HUES6 (cell line): ENCODE measurements around the gene OPRM1.

Source experiments
- H3K27ac ChIP-seq: 2 replicates; pipeline ENCODE4 v1.7.0; 2013; ENCODE audit warnings: low read depth, mild to moderate bottlenecking, low read length, inconsistent platforms
- H3K27me3 ChIP-seq: 2 replicates; pipeline ENCODE4 v1.6.1; 2013; ENCODE audit warnings: low read length; ENCODE audit not compliant: control insufficient read depth, insufficient read depth
- H3K36me3 ChIP-seq: 2 replicates; pipeline ENCODE4 v1.6.1; 2013; ENCODE audit warnings: low read length; ENCODE audit not compliant: control insufficient read depth, insufficient read depth
- H3K4me1 ChIP-seq: 2 replicates; pipeline ENCODE4 v1.6.1; 2013; ENCODE audit warnings: low read length; ENCODE audit not compliant: control insufficient read depth, insufficient read depth
- H3K4me3 ChIP-seq: 2 replicates; pipeline ENCODE4 v1.5.1; 2013; ENCODE audit warnings: low read depth, low read length
- H3K9ac ChIP-seq: one replicate; pipeline ENCODE4 v1.6.1; 2013; ENCODE audit warnings: mild to moderate bottlenecking, low read length
- H3K9me3 ChIP-seq: 2 replicates; pipeline ENCODE4 v1.6.1; 2013; ENCODE audit warnings: low read depth, low read length; ENCODE audit not compliant: control insufficient read depth, insufficient read depth

Gene OPRM1

GRCh38 chr6:154202958-154203357 is 163.9 kb downstream of the OPRM1 start:
- Histone ChIP-seq H3K36me3 (no peaks in the 10 kb centered on the region), H3K9ac (no peak overlapping the region), H3K9me3 (no peaks in the 10 kb centered on the region), H3K27ac (no peak overlapping the region), H3K27me3 (no peaks in the 10 kb centered on the region), H3K4me3 (no peak overlapping the region), H3K4me1 (no peaks in the 10 kb centered on the region)

DNA sequence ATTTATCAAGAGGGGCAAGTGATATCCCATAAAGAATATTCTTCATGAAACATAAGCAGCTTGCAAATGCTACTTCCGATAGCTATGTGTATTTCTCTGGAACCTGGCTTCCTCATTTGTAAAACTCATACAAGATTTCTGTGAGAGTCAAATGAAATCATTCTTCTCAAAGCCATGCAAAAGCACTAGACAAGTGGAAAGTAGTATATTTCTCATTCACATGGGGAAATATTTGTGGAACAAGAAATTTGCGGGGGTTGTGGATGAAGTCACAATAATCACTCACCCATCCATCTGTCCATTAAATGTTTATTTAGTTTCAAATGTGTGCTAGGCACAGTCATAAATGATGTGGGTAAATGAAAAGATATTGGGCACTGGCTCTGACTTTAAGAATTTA is 167.1 kb downstream of the OPRM1 start:
- H3K4me1 ChIP-seq: no peaks in the 10 kb centered on the region
- H3K27ac ChIP-seq: no peak overlapping the region
- H3K36me3 ChIP-seq: no peaks in the 10 kb centered on the region

GRCh38 chr6:154206996-154207395 is 168.0 kb downstream of the OPRM1 start:
- Histone ChIP-seq H3K27ac (no peak overlapping the region), H3K4me1 (no peaks in the 10 kb centered on the region), H3K4me3 (no peak overlapping the region), H3K9ac (no peak overlapping the region), H3K9me3 (no peaks in the 10 kb centered on the region), H3K27me3 (no peaks in the 10 kb centered on the region), H3K36me3 (no peaks in the 10 kb centered on the region)

More for the DNA sequence above, 167.1 kb downstream of the OPRM1 start:
- Histone ChIP-seq H3K27me3 (no peaks in the 10 kb centered on the region), H3K9me3 (no peaks in the 10 kb centered on the region), H3K9ac (no peak overlapping the region), H3K4me3 (no peak overlapping the region)

GRCh38 chr6:154209555-154209954 is 170.5 kb downstream of the OPRM1 start:
- Histone ChIP-seq H3K9ac (no peak overlapping the region), H3K27me3 (no peaks in the 10 kb centered on the region), H3K4me1 (no peaks in the 10 kb centered on the region), H3K36me3 (no peaks in the 10 kb centered on the region), H3K9me3 (no peaks in the 10 kb centered on the region), H3K27ac (no peak overlapping the region), H3K4me3 (no peak overlapping the region)

GRCh38 chr6:154210678-154211077 is 171.6 kb downstream of the OPRM1 start:
- H3K9ac ChIP-seq: no peak overlapping the region
- H3K9me3 ChIP-seq: no peaks in the 10 kb centered on the region
- H3K4me1 ChIP-seq: no peaks in the 10 kb centered on the region
- no peaks in the 10 kb centered on the region for H3K27me3 ChIP-seq
- no peak overlapping the region for H3K4me3 ChIP-seq
- H3K27ac ChIP-seq: no peak overlapping the region
- H3K36me3 ChIP-seq: no peaks in the 10 kb centered on the region

DNA sequence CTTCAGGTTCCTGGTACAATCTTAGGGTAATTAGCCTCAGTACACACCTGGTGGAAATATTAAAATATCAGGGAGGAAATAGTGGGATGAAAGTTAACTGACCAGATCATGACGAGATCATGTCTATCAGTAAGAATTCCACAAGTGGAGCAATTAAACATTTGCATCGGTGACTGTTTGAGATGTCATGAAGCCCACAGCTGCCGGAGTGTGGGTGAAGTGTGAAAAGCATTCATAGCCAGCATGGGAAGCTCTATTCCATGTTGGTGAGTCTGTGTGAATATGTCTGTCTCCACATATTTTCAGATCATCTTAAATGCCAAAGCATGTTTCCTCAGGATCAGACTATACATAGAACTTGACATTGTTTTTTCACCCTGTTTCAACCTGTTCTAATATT is 174.7 kb downstream of the OPRM1 start:
- H3K4me3 ChIP-seq: no peak overlapping the region
- no peaks in the 10 kb centered on the region for H3K36me3 ChIP-seq
- no peaks in the 10 kb centered on the region for H3K4me1 ChIP-seq
- no peak overlapping the region for H3K9ac ChIP-seq
- no peaks in the 10 kb centered on the region for H3K27me3 ChIP-seq
- H3K27ac ChIP-seq: no peak overlapping the region
- no peaks in the 10 kb centered on the region for H3K9me3 ChIP-seq

DNA sequence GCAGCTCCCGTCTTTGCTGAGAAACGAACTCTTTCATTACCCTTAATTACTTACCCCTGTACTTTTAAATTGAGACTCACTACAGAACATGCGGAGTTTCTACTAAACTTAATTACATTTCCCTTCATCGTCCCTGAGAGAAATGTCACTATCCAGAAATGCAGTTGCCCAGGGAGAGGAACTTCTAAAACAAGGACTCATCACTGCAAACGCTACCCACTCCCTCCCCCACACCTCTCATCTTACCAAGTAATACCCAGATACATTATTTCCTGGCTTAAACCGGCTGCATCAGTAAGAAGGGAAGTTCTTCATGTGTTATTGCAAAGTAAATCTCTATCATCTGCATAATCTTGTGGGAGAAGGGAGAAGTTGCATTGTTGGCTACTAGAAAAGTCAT is 179.3 kb downstream of the OPRM1 start:
- no peak overlapping the region for H3K4me3 ChIP-seq
- H3K27ac ChIP-seq: no peak overlapping the region
- peaks cover 5% of the 10 kb centered on the region; the same call in 1 of the 2 replicates for H3K4me1 ChIP-seq
- no peaks in the 10 kb centered on the region for H3K9me3 ChIP-seq
- no peaks in the 10 kb centered on the region for H3K36me3 ChIP-seq
- H3K27me3 ChIP-seq: no peaks in the 10 kb centered on the region
- no peak overlapping the region for H3K9ac ChIP-seq

GRCh38 chr6:154218787-154219186 is 179.7 kb downstream of the OPRM1 start:
- Histone ChIP-seq H3K27me3 (no peaks in the 10 kb centered on the region), H3K27ac (no peak overlapping the region), H3K9me3 (no peaks in the 10 kb centered on the region), H3K4me3 (no peak overlapping the region), H3K4me1 (peaks cover 5% of the 10 kb centered on the region; the same call in 1 of the 2 replicates), H3K9ac (no peak overlapping the region), H3K36me3 (no peaks in the 10 kb centered on the region)

DNA sequence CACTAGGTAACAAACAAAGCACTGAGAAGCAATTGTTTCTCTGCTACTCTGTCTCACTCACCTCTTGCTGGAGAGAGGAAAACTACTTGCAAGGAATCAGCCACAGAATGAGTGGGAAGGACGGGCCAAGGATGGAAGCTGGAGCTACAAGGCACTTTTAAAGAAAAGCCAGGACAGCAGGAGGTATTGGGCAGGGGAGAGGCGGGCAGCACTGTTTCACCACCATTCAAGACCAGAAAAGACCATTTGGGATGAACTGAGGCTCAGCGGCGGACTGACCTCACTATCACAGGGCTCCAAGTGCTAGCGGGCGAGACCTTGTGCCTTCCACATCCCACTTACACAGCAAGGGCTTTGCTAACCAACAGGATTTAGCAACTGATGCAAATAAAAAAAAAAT is 180.2 kb downstream of the OPRM1 start:
- H3K9ac ChIP-seq: no peak overlapping the region
- peaks cover 5% of the 10 kb centered on the region; the same call in 1 of the 2 replicates for H3K4me1 ChIP-seq
- no peaks in the 10 kb centered on the region for H3K9me3 ChIP-seq
- no peaks in the 10 kb centered on the region for H3K27me3 ChIP-seq
- H3K27ac ChIP-seq: no peak overlapping the region
- H3K4me3 ChIP-seq: no peak overlapping the region
- H3K36me3 ChIP-seq: no peaks in the 10 kb centered on the region

- Histone ChIP-seq H3K9ac (no peak overlapping the region), H3K27me3 (no peaks in the 10 kb centered on the region), H3K9me3 (no peaks in the 10 kb centered on the region), H3K36me3 (no peaks in the 10 kb centered on the region), H3K4me1 (peaks cover 5% of the 10 kb centered on the region; the same call in 1 of the 2 replicates), H3K4me3 (no peak overlapping the region), H3K27ac (no peak overlapping the region)
Observed at GRCh38 chr6:154222716-154223115, 183.7 kb downstream of the OPRM1 start.

GRCh38 chr6:154223296-154223695 is 184.3 kb downstream of the OPRM1 start:
- H3K9ac ChIP-seq: no peak overlapping the region
- H3K27me3 ChIP-seq: no peaks in the 10 kb centered on the region
- H3K4me3 ChIP-seq: no peak overlapping the region
- no peaks in the 10 kb centered on the region for H3K36me3 ChIP-seq
- no peaks in the 10 kb centered on the region for H3K9me3 ChIP-seq
- H3K4me1 ChIP-seq: peaks cover 5% of the 10 kb centered on the region; the same call in 1 of the 2 replicates
- H3K27ac ChIP-seq: no peak overlapping the region

- H3K36me3 ChIP-seq: no peaks in the 10 kb centered on the region
- H3K27me3 ChIP-seq: no peaks in the 10 kb centered on the region
- no peak overlapping the region for H3K27ac ChIP-seq
- H3K9me3 ChIP-seq: no peaks in the 10 kb centered on the region
- no peak overlapping the region for H3K9ac ChIP-seq
- no peak overlapping the region for H3K4me3 ChIP-seq
- no peaks in the 10 kb centered on the region for H3K4me1 ChIP-seq
Observed at GRCh38 chr6:154226461-154226860, 187.4 kb downstream of the OPRM1 start.
